ENCODE measurements around the gene CEMIP. TPM values are rescaled to one million over a fixed set of nuclear protein-coding genes. Genes with fewer than 3 reads are reported as not detected.
"Not testable (repeated sequence)": the region's sequence is repeated elsewhere in the genome, so short reads cannot be mapped to it uniquely, and the experiment has no call there.

The CEMIP gene
- total RNA-seq, 1 donor from 2014 or later, result 6.5 TPM

DNA sequence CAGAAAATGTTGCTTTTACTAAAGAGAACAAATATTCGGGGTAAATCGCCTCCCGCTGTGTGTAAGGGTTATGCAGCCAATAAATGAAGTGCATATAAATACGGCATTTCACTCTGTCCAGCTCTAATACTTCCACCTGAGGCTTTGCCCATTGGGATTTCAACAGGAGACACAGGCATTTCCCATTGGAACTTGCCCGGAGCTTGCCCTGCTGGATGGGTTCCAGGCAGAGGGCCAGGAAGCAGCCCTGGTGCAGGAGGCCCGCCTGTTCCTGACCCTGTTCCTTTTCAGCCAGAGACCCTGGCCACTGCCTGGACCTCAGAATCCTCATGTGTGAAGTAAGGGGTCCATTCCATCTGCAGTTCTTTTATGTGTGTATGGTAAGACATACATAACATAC is 17.4 kb upstream of the CEMIP start:
- no peak for DNase-seq

DNA sequence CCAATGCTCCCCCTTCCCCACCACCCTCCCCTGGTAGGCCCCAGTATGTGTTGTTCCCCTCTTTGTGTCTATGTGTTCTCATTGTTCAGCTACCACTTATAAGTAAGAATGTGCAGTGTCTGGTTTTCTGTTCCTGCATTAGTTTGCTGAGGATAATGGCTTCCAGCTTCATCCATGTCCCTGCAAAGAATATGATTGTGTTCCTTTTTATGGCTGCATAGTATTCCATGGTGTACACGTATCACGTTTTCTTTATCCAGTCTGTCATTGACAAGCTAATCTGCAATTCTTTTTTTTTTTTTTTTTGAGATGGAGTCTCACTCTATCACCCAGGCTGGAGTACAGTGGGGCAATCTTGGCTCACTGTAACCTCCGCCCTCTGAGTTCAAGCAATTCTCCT is 15.9 kb upstream of the CEMIP start:
- DNase-seq, result not testable (repeated sequence)

DNA sequence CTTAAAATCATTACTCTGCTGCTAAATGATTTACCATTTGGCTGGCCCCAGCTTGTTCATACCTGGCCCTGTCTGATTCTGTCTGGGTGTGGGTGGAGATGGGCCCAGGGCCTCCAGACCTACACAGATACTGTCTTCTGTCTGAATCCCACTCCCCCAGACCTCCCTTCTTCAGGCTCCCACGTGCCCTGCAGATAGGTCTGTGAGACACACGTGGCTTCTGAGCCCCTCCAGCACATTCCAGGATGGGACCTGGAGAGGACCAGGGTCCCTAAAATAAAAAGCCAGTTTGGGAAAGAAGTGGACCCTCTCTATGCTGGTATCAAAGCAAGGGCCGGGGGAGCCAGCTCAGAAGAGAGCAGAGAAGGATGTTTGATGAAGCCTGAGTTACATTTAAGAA is 14.6 kb upstream of the CEMIP start:
- DNase-seq, result no peak

GRCh38 chr15:80766275-80766674 is 12.9 kb upstream of the CEMIP start:
- DNase-seq, result no peak

DNA sequence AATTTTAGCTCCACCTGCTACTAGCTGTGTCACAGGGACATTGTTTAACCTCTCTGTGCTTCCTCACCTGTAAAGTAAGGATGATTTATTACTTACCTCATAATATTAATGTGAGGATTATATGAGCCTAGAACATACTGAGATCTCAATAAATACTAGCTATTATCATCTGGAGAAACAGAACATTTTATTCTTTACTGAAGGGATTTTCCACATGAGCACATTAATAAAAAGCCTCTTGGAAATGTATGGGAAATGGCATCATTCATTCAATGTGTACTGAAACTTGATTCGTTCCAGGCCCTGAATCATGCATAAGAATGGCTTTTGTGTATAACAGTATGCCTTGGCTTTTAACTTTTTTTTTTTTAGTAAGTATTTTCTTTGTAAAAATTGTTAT is 11.0 kb upstream of the CEMIP start:
- DNase-seq, result no peak

- no peak for DNase-seq
Observed at GRCh38 chr15:80769153-80769828, 9.9 kb upstream of the CEMIP start.

GRCh38 chr15:80769829-80770705 is 9.1 kb upstream of the CEMIP start:
- DNase-seq, result no peak

DNA sequence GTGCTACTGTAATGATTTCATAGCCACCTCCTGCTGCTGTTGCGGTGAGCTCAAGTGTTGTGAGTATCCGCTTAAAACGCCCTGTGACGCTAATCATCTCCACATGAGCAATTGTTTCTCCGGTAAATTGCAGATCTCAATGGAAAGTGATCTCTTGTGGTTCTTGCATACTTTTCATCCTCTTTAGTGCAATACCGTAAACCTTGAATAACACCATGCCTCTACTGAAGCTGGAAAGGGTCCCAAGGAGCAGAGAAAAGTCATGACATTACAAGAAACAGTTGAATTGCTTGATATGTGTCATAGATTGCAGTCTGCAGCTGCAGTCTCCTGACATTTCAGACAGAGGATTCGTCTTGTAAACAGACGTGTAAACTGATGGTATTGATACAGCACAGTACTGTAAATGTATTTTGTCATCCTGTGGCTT is 6.0 kb upstream of the CEMIP start:
- DNase-seq, result no peak

GRCh38 chr15:80773792-80774352 is 5.3 kb upstream of the CEMIP start:
- DNase-seq, result no peak

DNA sequence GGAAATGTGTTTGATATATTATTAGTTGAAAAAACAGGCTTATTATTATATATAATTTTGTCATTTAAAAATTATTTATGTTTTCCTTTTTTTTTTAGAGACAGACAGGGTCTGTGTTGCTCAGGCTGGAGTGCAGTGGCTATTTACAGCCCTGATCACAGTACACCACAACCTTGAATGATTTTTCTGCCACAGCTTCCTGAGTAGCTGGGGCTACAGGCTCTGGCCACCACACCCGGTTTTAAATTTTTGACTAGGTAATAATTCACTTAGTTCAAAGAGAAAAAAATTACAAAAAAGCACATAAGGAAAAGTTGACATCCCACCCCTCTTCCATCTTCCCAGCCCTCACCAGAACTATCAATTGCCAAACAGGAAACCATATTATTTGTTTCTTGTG is 4.7 kb upstream of the CEMIP start:
- DNase-seq, result no peak

GRCh38 chr15:80775338-80775737 is 3.8 kb upstream of the CEMIP start:
- no peak for DNase-seq

DNA sequence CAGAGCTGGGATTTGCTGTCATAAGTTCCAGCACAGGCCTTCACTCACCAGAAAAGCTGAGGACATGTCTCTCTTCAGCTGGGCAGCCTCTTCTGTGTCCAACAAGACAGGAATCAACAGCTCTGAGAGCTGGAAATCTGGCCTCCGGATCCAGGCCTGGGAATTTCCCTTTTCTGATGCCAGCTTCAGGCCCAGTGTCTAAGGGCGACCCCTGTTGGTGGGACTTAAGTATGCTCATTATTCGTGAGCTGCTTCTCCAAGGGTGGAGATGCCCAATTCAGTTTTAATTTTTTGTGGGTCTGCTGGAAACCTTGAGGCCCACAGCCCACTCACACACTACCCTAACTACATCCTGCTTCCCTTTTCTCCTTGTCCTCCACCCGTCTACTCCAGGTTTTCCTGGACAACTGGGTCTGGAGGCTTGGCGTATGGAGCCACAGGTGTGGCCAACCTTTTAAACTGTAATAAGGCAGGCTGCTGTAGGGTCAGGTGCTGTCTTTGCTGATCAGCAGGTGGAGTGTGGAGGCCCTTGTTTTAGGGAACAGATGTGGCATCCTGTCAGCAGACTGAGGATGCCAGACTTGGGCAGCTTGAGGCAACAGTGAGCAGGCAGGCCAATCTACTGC is 2.6 kb upstream of the CEMIP start:
- DNase-seq, result peak; percentile 46

DNA sequence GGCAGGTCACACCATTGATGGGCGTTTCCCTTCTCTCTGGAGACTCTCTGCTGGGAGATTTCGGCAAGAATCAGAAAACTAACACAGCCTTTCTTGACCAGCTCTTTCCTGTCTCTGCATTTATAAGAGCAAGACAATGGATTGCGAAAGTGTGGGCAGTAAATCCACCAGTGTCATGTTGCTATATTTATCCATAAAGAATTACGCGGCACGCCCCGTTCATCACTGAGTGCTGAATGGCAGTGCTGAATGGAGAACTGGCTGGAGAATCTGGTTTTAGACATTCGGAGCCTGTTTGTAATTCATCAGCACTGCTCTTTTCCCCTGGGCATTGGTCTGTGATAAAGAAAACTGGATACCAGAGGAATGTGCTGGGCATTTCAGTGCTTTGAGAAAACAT is 2.0 kb upstream of the CEMIP start:
- DNase-seq, result peak; percentile 45

- DNase-seq, result no peak
Observed at GRCh38 chr15:80777826-80778620, 1.1 kb upstream of the CEMIP start.

DNA sequence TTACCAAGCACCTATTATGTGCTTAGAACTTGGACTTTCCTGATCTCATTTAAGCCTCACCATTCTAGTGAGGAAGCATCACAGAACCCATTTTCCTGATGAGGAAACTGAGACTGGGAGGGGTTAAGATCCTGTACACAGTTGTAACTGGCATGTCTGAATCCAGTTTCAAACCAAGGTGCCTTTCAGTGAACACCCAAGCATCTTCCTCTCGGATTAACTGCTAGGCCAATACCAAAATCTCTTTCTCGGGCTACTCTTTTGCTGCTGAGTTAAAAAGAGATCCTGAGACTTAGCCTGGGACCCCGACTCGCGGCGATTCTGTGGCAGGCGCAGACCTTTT is 578 bp upstream of the CEMIP start:
- DNase-seq, result no peak

GRCh38 chr15:80779658-80780415 is 667 bp downstream of the CEMIP start:
- DNase-seq, result no peak

GRCh38 chr15:80780416-80781221 is 1.4 kb downstream of the CEMIP start:
- DNase-seq, result no peak

GRCh38 chr15:80783260-80783659 is 4.1 kb downstream of the CEMIP start:
- no peak for DNase-seq

DNA sequence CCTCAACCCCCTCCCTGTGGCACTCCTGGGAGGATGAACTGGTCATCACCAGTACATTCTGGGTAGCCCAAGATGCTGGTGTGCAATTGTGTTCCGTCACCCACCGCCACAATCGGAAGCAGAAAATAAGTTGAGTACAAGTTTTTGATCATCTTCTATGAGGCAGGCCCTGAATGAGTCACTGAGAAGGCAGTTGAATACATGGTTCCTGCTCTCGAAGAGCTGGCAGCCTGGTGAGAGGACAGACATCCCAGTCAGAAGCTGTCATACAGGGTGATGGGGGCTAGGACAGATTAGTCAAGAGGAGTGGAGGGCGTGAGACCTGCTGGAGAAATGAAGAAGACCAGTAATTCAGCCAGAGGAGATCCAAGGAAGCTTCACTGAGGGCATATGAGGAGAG is 6.2 kb downstream of the CEMIP start:
- DNase-seq, result no peak

DNA sequence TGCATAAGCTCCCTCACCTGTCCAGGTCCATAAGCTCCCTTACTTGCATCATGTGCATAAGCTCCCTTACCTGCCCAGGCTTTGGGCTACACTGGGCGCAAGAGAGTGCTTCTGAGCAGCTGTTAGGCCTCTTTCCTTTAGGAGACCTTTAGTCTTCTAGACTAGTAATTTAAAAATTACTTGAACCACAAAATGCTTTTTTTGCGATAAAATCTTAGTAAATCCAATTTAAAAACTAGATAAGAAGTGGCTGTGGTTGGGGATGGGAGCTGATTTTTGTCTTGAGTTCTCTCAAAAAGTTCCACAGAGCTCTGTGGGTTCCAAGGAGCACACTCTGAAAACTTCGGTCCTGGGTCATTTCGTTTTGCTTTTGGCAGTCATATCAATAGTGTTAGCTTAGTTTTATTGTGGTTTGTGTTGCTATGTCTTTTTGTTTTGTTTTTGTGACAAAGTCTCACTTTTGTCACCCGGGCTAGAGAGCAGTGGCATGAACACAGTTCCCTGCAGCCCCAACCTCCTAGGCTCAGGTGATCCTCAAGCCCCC is 6.7 kb downstream of the CEMIP start:
- DNase-seq, result no peak
